HG03280 (cell line): ENCODE results near the gene UBE2C.

Experiments
- ATAC-seq: cut with Tn5 transposase; IDR thresholded peaks from one replicate; pipeline ENCODE4 v1.9.1; 2021; ENCODE audit warnings: mild to moderate bottlenecking, moderate library complexity; ENCODE audit not compliant: unreplicated experiment

UBE2C gene

DNA sequence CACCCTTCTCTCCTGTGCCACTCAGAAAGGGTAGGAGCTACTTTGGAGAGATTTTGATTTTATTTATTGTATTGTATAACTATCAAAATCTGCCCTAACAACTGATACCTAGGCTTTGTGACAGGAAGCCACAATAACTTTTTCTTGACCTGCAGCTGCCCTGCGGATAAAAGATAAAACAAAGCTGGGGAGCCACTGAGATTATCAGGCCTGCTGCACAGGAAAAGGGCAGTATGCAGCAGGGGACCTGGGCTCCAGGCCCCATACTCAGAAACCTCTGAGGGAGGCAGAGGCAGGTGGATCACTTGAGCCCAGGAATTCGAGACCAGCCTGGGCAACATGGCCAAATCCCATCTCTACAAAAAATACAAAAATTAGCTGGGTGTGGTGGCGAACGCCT is 20.2 kb downstream of the UBE2C start:
- no peak for ATAC-seq

DNA sequence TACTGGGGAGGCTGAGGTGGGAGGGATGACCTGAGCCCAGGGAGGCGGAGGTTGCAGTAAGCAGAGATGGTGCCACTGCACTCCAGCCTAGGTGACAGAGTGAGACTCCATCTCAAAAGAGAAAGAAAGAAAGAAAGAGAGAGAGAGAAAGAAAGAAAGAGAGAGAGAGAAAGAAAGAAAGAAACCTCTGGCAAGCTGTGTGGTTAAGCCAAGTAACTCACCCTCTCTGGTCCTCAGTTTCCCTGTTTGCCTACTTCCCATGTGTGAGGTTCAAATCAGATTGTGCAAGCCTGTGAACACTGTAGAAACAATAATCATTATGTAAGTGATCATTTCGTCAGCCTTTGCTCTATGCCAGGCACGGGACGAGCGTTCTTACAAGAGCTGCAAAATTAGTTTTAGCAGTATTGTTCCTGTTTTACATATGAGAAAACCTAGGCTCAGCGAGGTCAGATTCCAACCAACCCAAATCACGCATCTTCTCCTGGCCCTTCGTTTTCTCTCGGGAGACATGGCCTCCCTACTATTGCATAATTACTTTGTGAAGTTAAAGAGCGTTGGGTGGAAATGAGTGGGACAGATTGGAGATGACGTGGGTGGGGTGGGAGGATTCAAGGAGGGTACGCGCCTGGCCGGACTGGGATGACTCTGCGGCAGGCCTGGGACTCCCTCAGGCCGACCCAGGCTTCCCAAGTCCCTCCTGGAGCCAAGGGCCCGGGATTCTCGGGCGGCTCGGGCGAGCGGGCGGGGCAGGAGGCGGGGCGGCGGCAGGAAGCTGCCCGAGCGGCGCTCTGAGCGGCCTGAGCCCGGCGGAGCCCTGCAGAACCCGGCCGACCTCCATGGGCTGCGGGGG is 20.8 kb downstream of the UBE2C start, which contains the start of gene SNX21:
Gene SNX21, plus strand, starts transcription at position 770 of the 853 bp plus-strand sequence. CDS start 121 bp downstream, outside the sequence.
- ATAC-seq = peak; percentile 58

DNA sequence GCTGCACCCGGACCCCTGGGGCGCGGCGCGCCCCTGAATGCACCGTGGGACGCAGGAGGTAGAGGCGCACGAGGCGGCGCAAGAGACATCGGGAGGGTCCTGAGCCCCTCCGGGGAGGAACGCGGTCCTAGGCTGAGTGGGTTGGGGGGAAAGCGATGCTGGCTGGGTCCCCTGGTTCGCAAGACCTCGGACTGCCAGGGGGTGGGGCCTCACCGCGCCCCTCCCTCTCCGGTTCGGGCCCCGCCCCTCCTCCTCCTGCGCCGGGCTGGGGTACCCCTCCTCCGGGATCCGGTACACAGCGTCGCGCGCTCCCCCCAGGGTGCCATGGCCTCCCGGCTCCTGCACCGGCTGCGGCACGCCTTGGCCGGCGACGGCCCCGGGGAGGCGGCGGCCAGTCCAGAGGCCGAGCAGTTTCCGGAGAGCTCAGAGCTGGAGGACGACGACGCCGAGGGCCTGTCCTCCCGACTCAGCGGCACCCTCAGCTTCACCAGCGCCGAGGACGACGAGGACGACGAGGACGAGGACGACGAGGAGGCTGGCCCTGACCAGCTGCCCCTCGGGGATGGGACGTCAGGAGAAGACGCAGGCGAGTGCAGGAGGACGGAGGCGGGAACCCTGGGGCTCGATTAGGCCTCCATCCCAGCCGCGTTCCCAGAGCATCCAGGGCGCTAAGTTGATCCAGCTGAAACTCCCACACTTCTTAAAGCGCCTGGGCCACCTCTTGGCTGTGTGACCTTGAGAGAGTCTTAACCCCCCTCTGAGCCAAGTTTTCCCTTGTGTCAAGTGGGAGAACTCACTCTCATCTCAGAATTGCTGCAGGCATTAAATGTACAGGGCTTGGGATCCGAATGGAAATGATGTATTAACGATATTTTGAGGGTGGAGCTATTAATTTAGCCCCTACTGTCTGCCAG is 21.7 kb downstream of the UBE2C start:
- peak; percentile 59 for ATAC-seq

DNA sequence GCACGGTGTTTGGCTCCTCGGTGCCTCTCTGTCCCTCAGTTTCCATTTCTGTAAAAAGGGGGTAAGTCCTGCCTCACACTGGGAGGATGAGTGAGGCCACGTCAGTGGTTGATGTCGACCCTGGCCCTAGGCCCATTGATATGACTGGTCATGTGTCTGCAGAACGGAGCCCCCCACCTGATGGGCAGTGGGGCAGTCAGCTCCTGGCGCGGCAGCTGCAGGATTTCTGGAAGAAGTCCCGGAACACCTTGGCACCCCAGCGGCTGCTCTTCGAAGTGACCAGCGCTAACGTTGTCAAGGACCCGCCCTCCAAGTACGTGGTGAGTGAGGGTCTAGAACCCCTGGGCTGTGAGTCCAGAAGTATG is 22.3 kb downstream of the UBE2C start:
- ATAC-seq = no peak

DNA sequence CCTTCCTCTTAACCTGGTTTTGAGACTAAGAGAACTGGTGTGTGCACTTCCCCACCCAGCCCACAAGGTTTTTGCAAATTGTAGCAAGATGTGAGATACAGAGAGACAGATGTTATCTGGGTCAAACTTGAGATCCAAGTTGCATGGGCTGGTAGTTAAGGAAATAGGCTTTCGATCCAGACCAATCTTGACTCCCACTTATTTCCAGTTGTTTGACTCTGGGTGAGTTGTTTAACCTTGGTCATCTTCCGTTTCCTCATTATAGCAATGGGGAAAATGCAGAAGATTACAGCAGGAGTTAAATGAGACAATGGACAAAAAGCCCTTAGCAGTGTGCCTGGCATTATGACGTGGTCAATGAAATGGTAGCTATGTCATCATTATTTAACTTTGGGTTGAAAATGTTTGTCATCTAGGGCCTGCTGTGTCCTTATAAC is 22.9 kb downstream of the UBE2C start:
- ATAC-seq = no peak

DNA sequence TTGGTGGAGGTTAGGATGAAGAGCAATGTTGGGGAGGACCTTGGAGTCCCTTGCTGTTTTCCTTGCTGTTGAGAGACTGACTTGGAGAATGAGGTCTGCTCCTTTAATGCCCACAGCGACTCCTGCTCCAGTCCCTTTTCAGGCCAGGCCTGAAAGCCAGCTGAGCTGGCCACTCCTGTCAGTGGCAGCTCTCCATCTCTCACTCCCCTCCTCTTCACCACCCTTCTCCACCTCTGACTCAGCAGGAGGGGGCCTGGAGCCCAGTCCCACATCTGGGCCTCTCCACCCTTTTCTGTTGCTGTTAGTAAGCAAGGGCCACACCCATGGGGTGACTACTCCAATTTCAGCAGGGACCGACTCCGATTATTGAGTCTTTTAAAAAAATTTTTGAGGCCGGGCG is 23.4 kb downstream of the UBE2C start:
- ATAC-seq = no peak

DNA sequence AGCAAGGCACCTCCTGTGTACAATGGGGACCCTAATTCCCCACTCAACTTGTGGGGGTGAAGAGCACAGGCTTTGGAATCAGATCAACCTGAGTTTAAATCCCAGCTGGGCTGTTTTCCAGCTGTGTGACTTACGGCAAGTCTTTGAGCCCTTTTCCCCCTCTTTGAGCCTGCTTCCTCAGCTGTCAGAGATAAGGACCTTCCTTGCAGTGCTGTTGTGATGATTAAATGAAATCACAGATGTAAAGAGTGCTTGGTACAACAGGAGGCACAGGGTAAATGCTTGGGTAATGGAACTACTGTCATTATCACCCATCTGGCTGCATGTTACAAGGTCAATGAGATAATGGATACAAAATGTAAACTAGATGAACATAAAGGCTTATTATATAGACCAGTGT is 24.4 kb downstream of the UBE2C start:
- no peak for ATAC-seq

DNA sequence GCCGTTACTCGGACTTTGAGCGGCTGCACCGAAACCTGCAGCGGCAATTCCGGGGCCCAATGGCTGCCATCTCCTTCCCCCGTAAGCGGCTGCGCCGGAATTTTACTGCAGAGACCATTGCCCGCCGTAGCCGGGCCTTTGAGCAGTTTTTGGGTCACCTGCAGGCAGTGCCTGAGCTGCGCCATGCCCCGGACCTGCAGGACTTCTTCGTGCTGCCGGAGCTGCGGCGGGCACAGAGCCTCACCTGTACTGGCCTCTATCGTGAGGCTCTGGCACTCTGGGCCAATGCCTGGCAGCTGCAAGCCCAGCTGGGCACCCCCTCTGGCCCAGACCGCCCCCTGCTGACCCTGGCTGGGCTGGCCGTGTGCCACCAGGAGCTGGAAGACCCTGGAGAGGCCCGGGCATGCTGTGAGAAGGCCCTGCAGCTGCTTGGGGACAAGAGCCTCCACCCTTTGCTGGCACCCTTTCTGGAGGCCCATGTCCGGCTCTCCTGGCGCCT is 28.3 kb downstream of the UBE2C start:
- ATAC-seq = no peak

DNA sequence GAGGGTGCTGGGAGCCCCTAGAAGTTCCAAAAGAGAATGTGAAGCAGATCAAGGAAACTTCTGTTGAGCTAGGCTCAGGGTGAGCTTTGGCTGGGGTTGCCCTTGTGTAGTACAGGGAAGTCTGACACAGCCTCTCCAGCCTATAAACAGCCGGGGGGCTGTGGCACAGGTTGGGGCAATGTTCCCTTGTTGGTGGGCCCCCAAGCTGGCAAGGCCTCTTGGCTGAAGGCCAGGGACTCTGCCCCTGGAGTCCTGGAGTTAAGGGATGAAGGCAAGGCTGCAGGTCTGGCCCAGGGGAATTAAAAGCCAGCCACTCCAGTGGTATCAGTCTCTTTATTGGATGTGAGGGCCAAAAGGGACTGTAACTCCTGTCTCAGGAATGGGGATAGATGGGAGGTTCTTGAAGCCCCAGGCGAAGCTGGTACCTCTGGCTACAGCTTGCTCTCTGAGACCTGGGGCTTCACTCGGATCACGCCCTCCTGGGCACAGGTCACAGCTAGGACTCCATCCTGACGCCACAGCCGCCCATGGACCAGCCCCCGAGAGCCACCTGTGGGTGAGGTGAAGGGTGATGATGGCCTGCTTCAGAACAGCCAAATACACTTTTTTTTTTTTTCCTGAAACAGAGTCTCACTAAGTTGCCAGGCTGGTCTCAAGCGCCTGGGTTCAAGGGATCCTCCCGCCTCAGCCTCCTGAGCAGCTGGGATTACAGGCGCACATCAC is 29.1 kb downstream of the UBE2C start:
- no peak for ATAC-seq

DNA sequence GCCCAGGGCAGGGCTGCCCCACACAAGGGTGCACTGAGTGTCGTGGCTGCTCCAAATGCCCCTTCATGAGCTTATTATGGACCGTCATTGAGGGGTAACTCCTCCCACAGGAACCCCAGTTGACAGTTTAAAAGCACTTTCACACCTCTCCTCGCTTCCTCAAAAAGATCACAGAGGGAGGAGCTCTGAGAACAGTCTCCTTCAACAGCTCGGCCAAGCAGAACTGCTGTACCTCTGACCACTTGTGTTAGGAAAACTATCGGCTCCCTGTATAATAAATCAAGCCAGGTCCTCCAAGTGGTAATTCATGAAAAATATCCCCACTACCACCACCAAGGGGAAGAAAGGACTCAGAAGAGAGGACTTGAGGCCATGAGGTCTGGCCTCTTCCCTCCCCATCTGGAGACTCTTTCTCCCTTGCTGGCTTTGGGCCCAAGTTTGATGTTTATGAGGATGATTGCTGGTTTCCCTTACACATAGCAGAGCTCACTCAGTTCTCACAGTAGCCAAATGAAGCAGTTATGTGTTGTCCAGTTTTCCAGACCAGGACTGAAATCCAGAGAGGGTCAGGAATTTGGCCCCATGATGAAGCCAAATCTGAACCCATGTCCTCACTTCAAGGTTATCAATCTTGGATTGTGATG is 29.8 kb downstream of the UBE2C start:
- no peak for ATAC-seq

DNA sequence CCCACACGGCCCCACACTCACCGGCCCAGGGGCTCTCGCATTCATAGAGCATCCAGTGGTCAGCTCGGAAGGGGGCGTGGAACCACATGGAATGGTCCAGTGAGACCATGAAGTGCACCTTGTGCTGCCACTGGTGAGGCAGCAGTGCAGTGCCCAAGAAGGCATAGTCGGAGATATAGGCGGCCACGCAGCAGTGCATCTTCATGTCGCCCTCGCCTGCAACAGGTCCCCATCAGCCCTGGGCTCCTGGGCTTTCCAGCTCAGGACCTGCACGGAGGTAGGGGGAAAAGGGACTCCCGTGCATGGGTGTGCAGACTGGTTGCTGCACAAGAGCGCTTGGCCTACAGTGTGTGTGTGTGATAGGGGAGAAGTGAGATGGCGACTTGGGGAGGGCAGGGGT is 31.1 kb downstream of the UBE2C start:
- ATAC-seq = no peak

DNA sequence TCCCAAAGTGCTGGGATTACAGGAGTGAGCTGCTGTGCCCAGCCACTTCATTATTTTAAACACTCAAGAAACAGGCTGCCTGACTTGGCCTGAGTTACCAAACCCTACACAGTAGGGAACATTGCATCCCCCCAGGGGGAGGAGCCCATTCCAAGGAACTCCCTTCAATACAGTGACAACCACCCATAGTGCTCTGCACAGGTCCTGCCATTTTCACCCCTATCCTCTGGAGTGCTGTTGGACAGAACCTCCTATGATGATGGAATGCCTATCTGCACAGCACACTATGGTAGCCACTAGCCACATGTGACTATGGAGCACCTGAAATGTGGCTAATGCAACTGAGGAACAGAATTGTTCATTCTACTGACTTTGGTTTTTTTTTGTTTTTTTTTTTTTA is 33.0 kb downstream of the UBE2C start:
- no peak for ATAC-seq

DNA sequence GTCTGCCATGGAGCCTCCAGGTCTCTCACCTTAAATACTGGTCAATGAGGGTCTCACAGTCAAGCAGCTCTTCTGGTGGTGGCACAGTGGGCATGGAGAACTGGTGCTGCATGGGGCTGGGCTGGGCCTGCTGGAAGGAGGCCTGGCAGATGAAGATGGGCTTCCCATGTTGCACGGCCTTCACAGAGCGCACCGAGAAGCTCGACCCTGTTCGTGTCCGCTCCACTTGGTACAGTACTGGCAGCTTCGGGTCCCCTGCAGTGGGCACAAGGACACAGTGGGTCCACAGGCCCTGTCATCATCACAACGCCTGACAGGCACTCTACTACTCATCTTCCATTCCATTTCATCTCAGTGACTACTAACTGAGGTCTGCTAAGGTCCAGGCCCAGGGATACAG is 36.0 kb downstream of the UBE2C start:
- no peak for ATAC-seq

DNA sequence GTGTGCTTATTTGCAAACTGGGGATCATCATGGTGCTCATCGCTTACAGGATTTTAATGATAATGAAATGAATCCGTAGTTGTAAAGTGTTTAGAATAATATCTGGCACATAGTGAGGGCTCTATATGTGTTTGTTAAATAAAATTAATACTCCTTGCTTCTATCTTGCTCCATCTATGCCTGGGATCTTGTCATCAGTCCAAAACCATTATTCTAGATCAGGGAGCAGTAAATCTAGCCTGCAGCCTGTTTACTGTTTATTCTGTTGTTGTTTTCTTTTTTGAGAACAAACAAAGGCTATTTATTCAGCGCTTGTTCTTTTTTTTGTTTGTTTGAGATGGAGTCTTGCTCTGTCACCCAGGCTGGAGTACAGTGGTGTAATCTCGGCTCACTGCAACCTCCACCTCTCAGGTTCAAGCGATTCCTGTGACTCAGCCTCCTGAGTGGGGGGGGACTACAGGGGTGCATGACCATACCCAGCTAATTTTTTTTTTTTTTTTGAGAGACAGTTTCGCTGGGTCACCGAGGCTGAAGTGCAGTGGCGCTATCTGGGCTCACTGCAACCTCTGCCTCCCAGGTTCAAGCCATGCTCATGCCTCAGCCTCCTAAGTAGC is 36.6 kb downstream of the UBE2C start:
- no peak for ATAC-seq

DNA sequence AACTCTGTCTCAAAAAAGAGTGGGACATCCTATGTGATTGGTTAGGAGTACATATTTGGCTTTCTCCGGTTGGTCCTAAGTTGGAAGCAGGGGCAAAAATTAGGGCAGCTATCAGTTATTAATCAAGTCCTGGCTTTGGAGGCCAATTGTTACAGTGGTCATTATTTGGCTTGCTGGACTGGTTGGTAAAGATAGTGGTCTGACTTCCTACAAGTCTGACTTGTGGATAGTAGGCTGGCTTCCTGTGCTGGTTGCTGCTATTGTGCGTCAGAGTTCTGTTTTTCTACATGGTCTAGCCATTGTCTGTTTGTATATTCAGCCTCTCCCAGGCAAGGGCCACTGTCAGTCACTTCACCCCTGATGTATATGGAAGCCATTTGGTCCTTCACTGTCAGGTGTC is 37.8 kb downstream of the UBE2C start:
- no peak for ATAC-seq

DNA sequence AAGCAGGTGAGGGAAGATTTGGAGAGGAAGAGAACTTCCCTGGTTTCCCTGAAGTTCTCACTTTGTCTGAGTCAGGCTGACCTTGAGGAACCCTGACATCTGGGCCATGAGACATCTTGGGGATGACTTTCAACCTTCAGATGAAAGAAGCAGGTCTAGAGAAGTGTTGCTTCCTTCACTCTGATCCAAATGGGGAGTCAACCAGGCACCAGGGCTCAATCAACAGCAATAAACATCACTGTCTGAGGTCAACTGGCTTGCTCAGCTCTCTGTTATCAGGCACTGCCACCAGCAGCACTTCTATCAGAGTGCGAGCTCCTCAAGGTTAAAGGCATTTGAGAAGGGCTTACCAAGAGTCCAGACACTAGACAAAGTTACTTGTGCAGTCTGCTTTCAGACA is 38.5 kb downstream of the UBE2C start:
- ATAC-seq = no peak

DNA sequence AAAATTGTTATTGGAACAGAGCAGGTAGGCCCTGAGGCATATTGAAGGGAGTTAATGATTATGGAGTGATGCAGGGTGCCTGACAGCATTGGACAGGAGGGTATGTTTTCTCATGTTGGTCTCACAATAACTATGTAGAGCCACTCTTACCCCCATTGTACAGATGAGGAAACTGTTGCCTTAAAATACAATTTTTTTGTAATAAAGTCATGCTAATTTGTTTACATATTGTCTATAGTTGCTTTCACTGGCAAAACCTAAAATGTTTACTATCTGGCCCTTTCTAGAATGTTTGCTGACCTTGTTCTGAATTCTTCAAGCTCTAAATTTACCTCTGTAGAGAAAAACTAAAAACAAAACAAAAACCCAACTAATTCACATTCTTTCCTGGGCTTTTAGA is 39.1 kb downstream of the UBE2C start:
- ATAC-seq = no peak

DNA sequence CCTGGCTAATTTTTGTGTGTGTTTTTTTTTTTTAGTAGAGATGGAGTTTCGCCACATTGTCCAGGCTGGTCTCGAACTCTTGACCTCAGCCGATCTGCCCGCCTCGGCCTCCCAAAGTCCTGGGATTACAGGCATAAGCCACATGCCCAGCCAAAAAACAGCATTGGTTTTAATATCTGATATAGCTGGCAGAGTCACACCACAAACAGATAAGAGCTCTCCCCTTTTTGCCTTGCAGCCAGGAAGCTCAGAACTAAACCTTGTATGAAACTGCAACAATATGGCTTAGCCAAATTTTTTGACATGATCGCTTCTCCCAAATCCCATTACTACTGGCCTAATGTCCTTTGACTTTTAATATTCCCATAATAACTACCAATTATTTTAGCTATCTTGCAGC is 39.9 kb downstream of the UBE2C start:
- ATAC-seq = no peak

DNA sequence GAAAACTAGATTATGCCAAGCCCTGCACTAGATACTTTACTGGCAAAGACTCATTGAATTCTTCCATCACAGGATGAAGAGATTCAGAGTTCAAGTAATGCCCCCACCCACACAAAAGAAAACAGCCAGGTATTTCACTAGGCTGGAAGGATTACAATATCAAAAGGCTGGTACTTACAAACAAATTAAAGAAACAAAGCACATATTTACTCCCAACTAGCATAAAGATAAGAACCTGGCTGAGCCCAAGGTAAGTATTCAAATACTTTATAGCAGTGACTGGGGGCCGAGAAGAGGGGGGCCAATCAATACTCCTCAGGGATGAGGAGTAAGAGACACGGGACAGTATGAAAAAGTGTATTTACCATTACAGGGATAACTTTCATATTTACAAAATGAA is 41.0 kb downstream of the UBE2C start:
- no peak for ATAC-seq
